Activated CD4-positive, CD25-positive, alpha-beta regulatory T cell treated with anti-CD3 and anti-CD28 coated beads, Interleukin-2, amount 50 U/mL, for 24 hours (primary cell): ENCODE measurements around the gene NAGK.

Experiments
- ATAC-seq, 2 donors: fragments of 150-1000 bp; cut with Tn5 transposase; one replicate each; pipeline ENCODE4 v1.10.0; 2021; ENCODE audit warnings: mild to moderate bottlenecking in 1 of 2, moderate library complexity in 1 of 2

The NAGK gene

GRCh38 chr2:71117063-71117462 is 48.6 kb downstream of the NAGK start:
- ATAC-seq = no peak

- ATAC-seq = no peak
These were observed 51.7 kb downstream of the NAGK start for GRCh38 chr2:71120195-71120594.

- no peak for ATAC-seq
These were observed 53.0 kb downstream of the NAGK start for GRCh38 chr2:71121479-71121878.

GRCh38 chr2:71122387-71123298 is 54.2 kb downstream of the NAGK start:
- ATAC-seq = no peak

- ATAC-seq = no peak
These were observed 57.3 kb downstream of the NAGK start for GRCh38 chr2:71125506-71126294.

DNA sequence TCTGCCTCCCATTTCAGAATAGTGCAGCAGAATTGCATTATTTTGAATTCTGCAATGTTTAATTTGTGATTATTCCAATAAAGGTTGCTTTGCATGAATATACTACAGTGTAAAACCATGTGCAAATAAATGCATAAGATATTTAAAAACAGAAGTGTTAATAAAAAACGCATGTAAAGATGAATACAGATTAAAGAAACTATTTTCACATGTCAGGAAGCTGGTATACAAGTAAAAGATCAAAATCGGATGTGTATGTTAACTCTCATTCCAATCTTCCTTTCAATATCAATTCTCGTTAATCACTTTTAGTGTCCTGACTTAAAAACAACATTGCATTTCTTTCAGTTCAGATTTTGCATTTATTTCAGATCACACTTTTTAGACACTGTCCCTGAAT is 58.5 kb downstream of the NAGK start:
- no peak for ATAC-seq
